PFSK-1 (cell line): ENCODE measurements around the gene SPAG8.

Experiments
- FOXP2 ChIP-seq: optimal IDR thresholded peaks from 2 replicates; pipeline ENCODE3; 2011; ENCODE audit warnings: borderline replicate concordance, control low read depth, inconsistent platforms; ENCODE audit not compliant: insufficient read depth; ENCODE audit errors: extremely low read length, extremely low read depth
- POLR2AphosphoS5 ChIP-seq: IDR thresholded peaks from 2 replicates; pipeline ENCODE4 v1.6.1; 2012; ENCODE audit warnings: low read depth, mild to moderate bottlenecking, control low read depth, low read length, moderate library complexity
- REST ChIP-seq, 2 experiments: IDR thresholded peaks; 2 replicates each; pipeline versions ENCODE4 v1.6.1 to v1.8.0; 2011 to 2012; ENCODE audit warnings: low read depth in 2 of 2, low read length in 2 of 2, control low read depth in 1 of 2, inconsistent platforms in 1 of 2, mild to moderate bottlenecking in 1 of 2, moderate library complexity in 1 of 2; ENCODE audit not compliant: insufficient read depth in 1 of 2
- SIN3A ChIP-seq: IDR thresholded peaks from 2 replicates; pipeline ENCODE4 v1.6.1; 2012; ENCODE audit warnings: mild to moderate bottlenecking, low read length, moderate library complexity, borderline replicate concordance; ENCODE audit not compliant: insufficient read depth

- no peak for TF ChIP-seq POLR2AphosphoS5
- no peak for TF ChIP-seq REST (IDR thresholded peaks at IDR 0.05; ENCODE audit: insufficient read depth in 1 of 2, low read depth in 2 of 2, low read length in 2 of 2)
- TF ChIP-seq SIN3A, result no peak
- no peak for TF ChIP-seq FOXP2
Observed at GRCh38 chr9:35763803-35764202, 48.3 kb downstream of the SPAG8 start.
